ENCODE results near the gene RAVER1.

- TF ChIP-seq CTCF (conservative IDR thresholded peaks at IDR 0.05; ENCODE audit: low read length) (no peak), EZH2phosphoT487 (IDR thresholded peaks at IDR 0.05; ENCODE audit: borderline replicate concordance) (no peak)
These were observed 23.9 kb downstream of the RAVER1 start, which contains the start of gene ZGLP1 for GRCh38 chr19:10309423-10309822.

All from Loucy (cell line).